Gastroesophageal sphincter (tissue), 4 donors: ENCODE results near the gene APCDD1L. TPM values are rescaled to one million over a fixed set of nuclear protein-coding genes. Genes with fewer than 3 reads are reported as not detected.

ENCODE experiments used
- ATAC-seq: fragments of 150-250 bp; one replicate; pipeline ENCODE4 v1.9.1; 2016; ENCODE audit warnings: mild to moderate bottlenecking, moderate library complexity
- H3K27ac ChIP-seq, 4 donors: fragments of 200-600 bp; sonication (generic) in 3 of 4; 1 replicate in 3 of 4; 2 replicates in 1 of 4; pipeline ENCODE4 v1.5.1; 2016 to 2019
- H3K27me3 ChIP-seq: fragments of 200-600 bp; sonication (generic); one replicate; pipeline ENCODE4 v1.5.1; 2019
- H3K36me3 ChIP-seq, 2 donors: fragments of 200-600 bp; sonication (generic); one replicate each; pipeline ENCODE4 v1.5.1; 2019; ENCODE audit warnings: control low read depth in 1 of 2
- H3K4me1 ChIP-seq, 3 donors: fragments of 200-600 bp; sonication (generic); 1 replicate in 2 of 3; 2 replicates in 1 of 3; pipeline ENCODE4 v1.5.1; 2016 to 2019; ENCODE audit warnings: control low read depth in 2 of 3
- H3K4me3 ChIP-seq, 2 donors: fragments of 200-600 bp; sonication (generic); one replicate each; pipeline ENCODE4 v1.5.1; 2019; ENCODE audit warnings: mild to moderate bottlenecking in 1 of 2, moderate library complexity in 1 of 2
- H3K9me3 ChIP-seq, 3 donors: fragments of 200-600 bp; sonication (generic); one replicate each; pipeline ENCODE4 v1.5.1; 2017 to 2019; ENCODE audit warnings: control low read depth in 2 of 3
- EP300 ChIP-seq: sonication (generic); formaldehyde crosslinking; IDR thresholded peaks from one replicate; pipeline ENCODE4 v1.6.1; 2017; ENCODE audit warnings: antibody characterized with exemption, mild to moderate bottlenecking
- POLR2A ChIP-seq, 2 donors: fragments of 450-650 bp; IDR thresholded peaks; one replicate each; pipeline ENCODE4 v1.6.1; 2017; ENCODE audit warnings: antibody characterized with exemption in 2 of 2, mild to moderate bottlenecking in 2 of 2, moderate library complexity in 1 of 2
- POLR2AphosphoS5 ChIP-seq: sonication (generic); formaldehyde crosslinking; IDR thresholded peaks from one replicate; pipeline ENCODE4 v1.6.1; 2017; ENCODE audit warnings: antibody characterized with exemption
- WGBS, 2 donors: methylation state at CpG; one replicate each; pipeline ENCODE4 v1.1.5; 2018; ENCODE audit warnings: low coverage in 1 of 2; 5-methylcytosine and 5-hydroxymethylcytosine counted together
- total RNA-seq, 4 donors: library from RNA; depleted of rRNA; stranded (reverse); fragments of >200 nt; gene quantifications; one replicate each; pipeline ENCODE4 v1.1.0, GENCODE V29; 2016
- TF ChIP-seq, protein P1 (sequence below), 4 experiments: fragments of 200-600 bp in 2 of 4; fragments of 450-650 bp in 2 of 4; sonication (generic) in 1 of 4; IDR thresholded peaks; one replicate each; pipeline ENCODE4 v1.5.1; 2017 to 2019; ENCODE audit warnings: antibody characterized with exemption in 4 of 4, mild to moderate bottlenecking in 2 of 4, moderate library complexity in 2 of 4

Gene APCDD1L
- total RNA-seq, 4 donors from 2014 or later = 0.40 to 1.1 (median 0.88) TPM

DNA sequence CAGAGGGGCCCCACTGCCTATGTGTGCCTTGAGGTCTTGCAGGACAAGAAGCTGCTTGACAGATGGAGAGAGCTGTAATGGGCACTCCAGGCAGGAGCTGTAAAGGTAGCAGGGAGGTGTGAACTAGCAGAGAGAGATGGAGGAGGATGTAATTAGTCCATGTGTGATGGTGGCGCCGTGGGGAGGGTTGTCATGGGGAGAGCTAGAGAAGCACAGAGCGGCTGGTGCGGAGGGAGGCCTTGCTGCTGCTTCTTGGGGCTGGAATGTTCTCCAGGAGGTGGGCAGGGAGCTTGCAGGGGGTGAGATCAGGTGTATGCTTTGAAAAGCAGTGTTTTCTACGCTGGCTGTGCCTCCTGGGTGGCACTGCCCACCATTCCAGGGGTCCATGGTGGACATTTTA lies 32.1 kb downstream of the APCDD1L start:
- ATAC-seq = no peak
- H3K36me3 ChIP-seq = no peaks in the 10 kb centered on the region
- H3K27me3 ChIP-seq = no peaks in the 10 kb centered on the region
- 80 to 88% methylated on average over 4 of the region's 5 CpGs for WGBS, 2 donors
- H3K27ac ChIP-seq = no peak overlapping the region
- peaks cover 0 to 8% (median 0%) of the 10 kb centered on the region in 3 donors for H3K4me1 ChIP-seq
- peaks cover 0 to 27% (median 2%) of the 10 kb centered on the region in 3 donors for H3K9me3 ChIP-seq
- no peak for TF ChIP-seq POLR2AphosphoS5
- no peak for TF ChIP-seq POLR2A (IDR thresholded peaks at IDR 0.05)
- no peak for TF ChIP-seq EP300
- TF ChIP-seq, protein P1, sequence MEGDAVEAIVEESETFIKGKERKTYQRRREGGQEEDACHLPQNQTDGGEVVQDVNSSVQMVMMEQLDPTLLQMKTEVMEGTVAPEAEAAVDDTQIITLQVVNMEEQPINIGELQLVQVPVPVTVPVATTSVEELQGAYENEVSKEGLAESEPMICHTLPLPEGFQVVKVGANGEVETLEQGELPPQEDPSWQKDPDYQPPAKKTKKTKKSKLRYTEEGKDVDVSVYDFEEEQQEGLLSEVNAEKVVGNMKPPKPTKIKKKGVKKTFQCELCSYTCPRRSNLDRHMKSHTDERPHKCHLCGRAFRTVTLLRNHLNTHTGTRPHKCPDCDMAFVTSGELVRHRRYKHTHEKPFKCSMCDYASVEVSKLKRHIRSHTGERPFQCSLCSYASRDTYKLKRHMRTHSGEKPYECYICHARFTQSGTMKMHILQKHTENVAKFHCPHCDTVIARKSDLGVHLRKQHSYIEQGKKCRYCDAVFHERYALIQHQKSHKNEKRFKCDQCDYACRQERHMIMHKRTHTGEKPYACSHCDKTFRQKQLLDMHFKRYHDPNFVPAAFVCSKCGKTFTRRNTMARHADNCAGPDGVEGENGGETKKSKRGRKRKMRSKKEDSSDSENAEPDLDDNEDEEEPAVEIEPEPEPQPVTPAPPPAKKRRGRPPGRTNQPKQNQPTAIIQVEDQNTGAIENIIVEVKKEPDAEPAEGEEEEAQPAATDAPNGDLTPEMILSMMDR (IDR thresholded peaks at IDR 0.05) = no peak
- H3K4me3 ChIP-seq = no peak overlapping the region

DNA sequence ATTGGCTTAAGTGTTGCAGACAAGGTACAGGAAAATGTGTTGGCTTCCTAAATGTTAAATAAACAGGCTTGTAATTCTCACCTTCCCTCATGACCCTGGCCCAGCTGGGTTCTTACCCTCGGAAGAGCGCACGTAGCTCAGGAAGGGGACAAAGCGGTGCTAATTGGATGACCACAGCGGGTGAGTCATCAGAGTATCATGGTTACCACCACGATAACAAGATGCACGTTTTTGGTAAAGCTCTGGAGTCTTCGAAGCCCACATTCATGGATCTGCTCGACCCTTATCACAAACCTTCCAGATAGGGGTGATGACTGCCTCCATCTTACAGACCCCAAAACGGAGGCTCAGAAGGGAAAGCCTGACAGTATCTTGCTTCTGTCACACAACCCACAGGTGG lies 32.8 kb downstream of the APCDD1L start:
- no peak for ATAC-seq
- WGBS, 2 donors = 63 to 80% methylated on average over 6 to 7 of the region's 10 CpGs
- no peak overlapping the region for H3K4me3 ChIP-seq
- H3K9me3 ChIP-seq = peaks cover 0 to 29% (median 2%) of the 10 kb centered on the region in 3 donors
- H3K27ac ChIP-seq = no peak overlapping the region
- no peak for TF ChIP-seq POLR2AphosphoS5
- no peak for TF ChIP-seq POLR2A (IDR thresholded peaks at IDR 0.05)
- TF ChIP-seq EP300 = no peak
- TF ChIP-seq, protein P1 (IDR thresholded peaks at IDR 0.05) = no peak
- no peaks in the 10 kb centered on the region for H3K27me3 ChIP-seq
- peaks cover 0 to 8% (median 0%) of the 10 kb centered on the region in 3 donors for H3K4me1 ChIP-seq
- no peaks in the 10 kb centered on the region for H3K36me3 ChIP-seq

DNA sequence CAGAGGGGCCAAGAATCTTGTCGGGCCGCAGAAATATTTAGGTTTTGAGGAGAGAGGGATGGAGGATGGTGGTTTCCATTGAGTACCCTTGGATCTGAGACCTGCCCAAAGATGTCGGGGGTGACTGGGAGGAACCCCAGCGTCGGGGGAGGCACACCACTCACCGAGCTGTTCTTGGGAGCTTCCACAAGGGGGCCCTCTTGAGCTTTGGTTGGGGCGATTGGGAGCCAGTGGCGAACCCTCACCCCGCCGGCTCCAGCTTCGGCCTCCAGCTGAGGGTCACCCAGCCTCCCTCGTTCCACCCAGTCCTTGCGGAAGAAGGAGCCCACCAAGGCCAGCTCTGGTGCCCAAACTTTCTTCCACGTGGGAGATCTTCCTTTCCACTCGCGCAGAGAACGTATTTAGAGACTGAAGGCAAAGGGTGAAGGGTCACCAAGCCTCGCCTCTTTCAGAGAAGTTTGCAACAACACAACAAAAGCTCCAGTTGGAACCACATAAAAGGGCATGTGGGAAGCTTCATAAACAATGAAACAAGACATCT lies 33.6 kb downstream of the APCDD1L start:
- Histone ChIP-seq H3K36me3 (no peaks in the 10 kb centered on the region), H3K4me1 (peaks cover 0 to 8% (median 0%) of the 10 kb centered on the region in 3 donors), H3K27me3 (no peaks in the 10 kb centered on the region), H3K4me3 (no peak overlapping the region), H3K9me3 (peaks cover 0 to 25% (median 0%) of the 10 kb centered on the region in 3 donors), H3K27ac (no peak overlapping the region)
- TF ChIP-seq, protein P1 (IDR thresholded peaks at IDR 0.05) = peak in 3 of 4 experiments; percentile 64 to 85 (median 71)
- TF ChIP-seq POLR2AphosphoS5 = no peak
- TF ChIP-seq POLR2A (IDR thresholded peaks at IDR 0.05) = no peak
- ATAC-seq = peak; percentile 57
- WGBS, 2 donors = 56 to 83% methylated on average over 1 to 6 of the region's 18 CpGs

DNA sequence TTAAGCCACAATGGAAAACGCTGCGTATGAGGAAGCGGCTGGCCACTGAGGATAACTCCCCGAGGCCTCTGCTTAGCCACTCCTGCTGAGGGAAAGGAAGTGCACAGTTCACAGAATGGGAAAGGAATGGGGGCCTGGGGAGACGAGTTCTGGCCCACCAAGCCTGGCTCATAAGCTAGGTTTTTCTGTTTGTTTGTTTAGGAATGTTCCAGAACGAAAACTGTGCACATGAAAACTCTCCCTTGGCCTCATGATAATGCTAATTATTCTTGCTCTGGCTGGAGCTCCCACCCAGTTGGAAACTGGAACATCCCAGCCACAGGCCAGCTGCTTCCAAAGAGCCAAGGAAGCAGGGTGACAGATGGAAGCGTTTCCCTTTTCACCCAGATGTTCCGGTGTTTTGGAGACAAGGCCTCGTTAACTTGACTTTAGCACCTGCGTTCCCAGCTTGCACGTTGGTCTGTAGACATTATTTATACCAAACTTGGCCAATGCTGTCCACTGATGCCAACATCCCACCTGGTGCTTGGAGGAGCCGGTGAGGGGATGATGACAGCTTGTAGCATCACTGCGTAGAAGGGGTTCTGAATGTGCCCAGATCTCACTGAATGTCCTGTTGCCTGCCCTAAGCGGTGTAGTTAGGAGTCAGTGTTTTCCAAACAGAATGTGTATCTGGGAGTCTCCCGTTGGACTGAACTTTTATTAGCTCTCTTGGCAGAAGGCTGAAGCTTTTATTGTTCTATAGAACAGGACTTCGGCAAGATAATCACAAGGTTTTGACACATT lies 34.5 kb downstream of the APCDD1L start:
- ATAC-seq = no peak
- TF ChIP-seq, protein P1 (IDR thresholded peaks at IDR 0.05) = no peak
- TF ChIP-seq POLR2A (IDR thresholded peaks at IDR 0.05) = no peak
- no peak for TF ChIP-seq POLR2AphosphoS5
- no peak for TF ChIP-seq EP300
- Histone ChIP-seq H3K27ac (no peak overlapping the region), H3K4me1 (peaks cover 0 to 8% (median 0%) of the 10 kb centered on the region in 3 donors), H3K27me3 (no peaks in the 10 kb centered on the region), H3K4me3 (no peak overlapping the region), H3K36me3 (no peaks in the 10 kb centered on the region), H3K9me3 (peaks cover 0 to 17% (median 0%) of the 10 kb centered on the region in 3 donors)
- WGBS, 2 donors = 68 to 80% methylated on average over 11 to 13 of the region's 16 CpGs
